Kidney capillary endothelial cell (primary cell): ENCODE measurements around the gene RPL26.

Experiments used
- DNase-seq: peaks from one replicate; pipeline ENCODE4 v3.0.0-alpha.2; 2018; ENCODE audit warnings: low spot score

Gene RPL26

DNA sequence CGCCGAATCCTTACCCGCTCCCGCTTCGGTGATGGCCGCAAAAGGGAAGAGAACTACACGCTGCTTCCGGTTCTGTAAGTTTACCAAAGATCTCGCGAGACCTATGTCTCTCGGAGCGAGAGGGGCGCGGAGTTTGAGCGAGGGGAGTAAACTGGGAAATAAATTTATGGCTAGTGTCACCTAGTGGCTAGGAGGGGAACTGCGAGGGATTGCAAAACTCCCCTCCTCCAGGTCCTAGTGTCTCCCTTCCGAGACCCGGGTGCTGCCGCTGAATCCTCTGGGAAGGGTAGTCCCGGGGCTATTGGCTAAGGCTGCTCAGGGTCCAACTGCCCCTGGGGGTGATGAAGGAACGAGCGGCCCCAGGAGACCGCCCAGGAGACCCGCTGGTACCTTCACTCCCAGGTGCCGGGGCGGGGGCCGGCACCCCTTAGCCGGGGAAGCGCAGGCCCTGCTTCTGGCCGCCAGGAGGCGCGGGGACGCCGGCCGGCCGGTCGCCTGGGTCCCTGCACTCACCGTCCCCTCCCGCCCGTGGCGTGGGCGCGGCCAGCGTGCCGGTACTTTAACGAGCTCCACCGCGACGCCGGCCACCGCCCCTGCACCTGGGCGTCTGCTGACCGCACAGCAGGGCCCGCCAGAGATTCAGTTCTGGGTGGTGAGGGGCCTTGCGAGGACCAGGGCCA lies at the start of gene RPL26:
Gene RPL26, minus strand, starts transcription at position 51 of the 680 bp plus-strand sequence. CDS start 883 bp downstream, outside the sequence.
- DNase-seq = peak; percentile 98

DNA sequence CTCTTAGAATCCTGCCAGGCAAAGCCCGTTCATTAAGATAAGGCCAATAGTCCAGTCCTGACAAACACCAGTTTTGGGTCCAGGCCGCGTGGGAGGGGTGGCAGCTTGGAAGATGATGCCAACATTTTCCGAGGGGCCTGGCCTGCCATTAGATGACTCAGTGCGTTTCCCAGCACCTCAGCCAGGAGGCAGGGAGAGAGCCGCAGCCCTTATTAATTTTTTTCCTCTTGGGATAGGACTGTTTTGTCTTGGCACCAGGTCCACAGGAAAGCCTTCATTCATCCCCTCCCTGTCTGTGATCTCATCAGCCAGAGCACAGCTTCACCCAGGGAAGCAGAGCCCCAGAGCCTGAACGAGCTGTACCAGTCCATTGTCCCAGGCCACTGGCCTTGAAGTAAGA lies 48.0 kb upstream of the RPL26 start:
- no peak for DNase-seq

GRCh38 chr17:8426802-8427201 lies 43.8 kb upstream of the RPL26 start:
- DNase-seq = no peak

DNA sequence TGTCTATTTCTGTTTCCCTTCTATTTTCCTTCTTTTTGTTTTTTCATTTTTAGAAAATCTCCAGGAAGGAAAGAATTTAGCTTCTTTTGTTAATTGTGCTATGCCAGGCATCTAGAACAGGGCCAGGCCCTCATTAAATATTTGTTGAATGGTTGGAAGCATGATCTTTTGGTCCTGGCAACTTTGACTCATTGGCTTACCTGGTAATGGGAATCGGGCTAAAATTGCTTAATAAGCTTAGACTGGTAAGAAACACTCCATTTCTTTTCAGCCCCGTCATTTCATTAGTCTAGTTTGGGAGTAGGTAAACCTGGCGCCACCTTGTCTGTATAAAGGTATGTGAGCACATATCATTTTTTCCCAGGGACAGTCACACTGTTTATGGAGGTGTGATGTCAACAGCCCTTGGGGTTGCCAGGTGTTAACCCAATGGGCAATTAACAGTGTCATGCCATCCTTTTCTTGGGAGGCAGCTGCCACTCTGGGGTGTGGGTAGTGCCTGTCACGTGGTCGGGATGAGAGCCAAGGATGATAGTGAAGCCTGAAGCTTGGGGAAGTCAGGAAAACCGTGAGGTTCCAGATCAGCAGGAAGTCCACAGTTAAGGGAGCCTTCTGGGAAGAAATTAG lies 43.2 kb upstream of the RPL26 start:
- DNase-seq = no peak

GRCh38 chr17:8421571-8421970 lies 38.6 kb upstream of the RPL26 start:
- DNase-seq = no peak

DNA sequence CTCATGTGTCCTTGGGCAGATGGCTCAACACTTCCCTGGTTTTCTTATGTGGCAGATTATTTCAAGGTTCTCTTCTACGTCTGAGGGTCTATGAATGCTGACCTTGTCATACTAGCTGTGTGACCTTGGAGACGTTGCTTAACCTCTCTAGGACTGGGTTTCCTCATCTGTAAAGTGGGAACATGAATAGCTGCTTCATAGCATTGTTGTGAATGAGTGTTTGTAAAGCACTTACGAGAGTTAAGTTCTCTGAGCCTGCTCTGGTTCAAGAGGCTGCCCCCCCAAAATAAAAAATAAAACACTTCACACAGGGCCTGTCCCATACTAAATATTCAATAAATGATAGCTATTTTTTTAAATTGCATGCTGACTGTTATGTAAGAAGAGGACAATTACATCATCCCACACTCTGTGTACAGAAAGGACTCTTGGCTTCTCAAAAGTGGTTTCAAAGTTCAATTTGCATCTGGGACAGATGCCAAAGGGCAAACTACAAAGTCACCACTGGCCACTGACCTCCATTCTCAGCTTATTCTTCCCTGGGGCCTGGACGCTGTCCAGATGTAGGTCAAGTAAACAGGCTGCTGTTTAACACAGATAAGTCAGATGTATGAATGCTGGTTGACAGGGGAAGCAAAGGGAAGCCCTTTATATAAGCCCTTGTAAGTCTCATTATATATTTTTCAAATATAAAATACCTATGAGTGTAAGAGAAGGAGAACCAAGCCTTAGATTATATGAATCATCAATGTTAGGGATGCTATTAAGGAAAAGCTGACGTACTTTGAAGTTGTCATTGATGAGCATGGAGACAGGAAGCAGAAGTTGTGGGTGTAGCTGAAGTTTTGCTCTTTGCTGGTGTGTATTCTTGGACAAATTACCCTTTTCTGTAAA lies 37.3 kb upstream of the RPL26 start:
- DNase-seq = peak; percentile 36

GRCh38 chr17:8419305-8419704 lies 36.3 kb upstream of the RPL26 start:
- DNase-seq = no peak

DNA sequence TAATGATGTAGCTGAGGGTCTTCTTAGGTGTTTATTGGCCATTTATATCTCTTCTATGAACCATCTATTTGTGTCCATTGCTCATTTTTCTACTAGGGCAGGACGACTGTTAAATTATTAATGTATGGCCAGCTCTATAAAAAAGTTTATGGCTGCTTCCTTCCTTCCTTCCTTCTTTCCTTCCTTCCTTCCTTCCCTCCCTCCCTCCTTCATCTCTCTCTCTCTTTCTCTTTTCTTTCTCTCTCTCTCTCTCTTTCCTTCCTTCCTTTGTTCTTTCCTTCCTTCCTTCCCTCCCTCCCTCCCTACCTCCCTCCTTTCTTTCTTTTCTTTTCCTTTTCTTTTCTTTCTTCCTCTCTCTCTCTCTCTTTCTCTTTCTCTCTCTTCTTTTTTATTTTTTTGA lies 35.5 kb upstream of the RPL26 start:
- no peak for DNase-seq

DNA sequence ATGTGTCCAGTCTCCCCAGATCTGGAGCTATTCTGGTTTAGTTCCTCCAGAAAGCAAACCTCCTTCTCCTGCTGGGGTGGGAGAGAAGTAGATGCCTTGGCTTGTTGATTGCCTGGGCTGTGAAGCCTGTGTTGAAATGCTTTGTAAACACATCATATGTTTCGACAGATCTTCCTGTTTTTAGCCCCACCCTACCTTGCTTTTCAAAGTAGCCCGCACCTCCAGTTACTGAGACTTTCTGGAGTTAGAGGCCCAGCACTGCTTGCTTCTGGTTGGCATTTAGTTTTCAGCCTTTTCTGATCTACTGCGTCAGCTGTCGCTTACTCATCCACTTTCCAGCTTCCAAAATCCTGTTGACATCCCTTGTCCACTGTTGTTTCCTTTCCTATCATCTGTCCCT lies 34.8 kb upstream of the RPL26 start:
- DNase-seq = no peak

GRCh38 chr17:8413938-8414337 lies 30.9 kb upstream of the RPL26 start:
- DNase-seq = no peak

DNA sequence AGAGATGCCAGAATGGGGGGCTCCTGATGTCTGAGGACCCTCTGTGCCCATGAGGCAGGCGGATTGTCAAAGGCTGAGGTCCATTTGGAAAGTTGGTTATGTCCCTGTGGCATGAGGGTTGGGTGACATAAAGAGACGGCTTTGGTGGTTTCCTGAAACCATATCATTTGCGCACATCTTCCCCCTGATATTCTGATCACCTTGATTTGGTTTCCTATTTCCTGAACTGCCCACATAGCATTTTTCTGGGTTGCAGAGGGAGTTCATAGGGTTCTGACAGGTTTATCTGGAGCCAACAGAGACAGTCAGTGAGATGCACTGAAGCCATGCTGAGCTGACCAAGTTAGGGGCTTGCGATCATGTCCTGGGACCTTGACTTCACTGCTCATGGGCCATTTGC lies 30.3 kb upstream of the RPL26 start:
- no peak for DNase-seq

DNA sequence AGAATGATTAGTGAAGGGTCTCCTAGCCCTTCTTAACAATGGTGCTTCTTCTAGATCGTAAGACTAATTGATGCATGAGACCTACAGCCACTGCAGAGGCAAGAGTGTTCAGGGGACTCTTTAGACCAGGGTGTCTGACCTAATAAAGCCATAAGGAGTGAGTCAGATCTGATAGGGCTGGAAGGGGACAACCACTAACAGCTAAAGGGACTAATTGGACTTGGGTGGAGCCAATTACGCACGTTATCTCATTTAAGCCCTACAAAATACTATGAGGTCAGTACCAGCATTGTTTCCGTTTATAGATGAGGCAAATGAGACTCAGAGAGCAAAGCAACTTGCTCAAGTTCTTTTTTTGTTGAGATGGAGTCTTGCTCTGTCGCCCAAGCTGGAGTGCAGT lies 29.1 kb upstream of the RPL26 start:
- DNase-seq = no peak

DNA sequence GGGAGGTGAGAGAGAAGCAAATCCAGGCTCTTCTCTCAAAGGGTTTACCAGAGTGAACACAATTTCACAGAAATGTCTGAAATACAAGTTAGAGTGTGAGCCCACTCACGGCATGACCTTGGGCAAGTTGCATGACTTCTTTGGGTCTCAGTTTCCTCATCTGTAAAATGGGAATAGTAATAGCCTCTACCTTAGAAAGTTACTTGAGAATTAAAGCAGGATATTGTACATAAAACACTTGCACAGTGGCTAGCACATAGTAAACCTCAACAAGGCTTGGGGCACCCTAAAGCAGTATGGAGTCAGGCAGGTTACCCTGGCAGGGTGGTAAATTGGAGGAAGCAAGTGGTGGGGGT lies 27.9 kb upstream of the RPL26 start:
- DNase-seq = no peak

DNA sequence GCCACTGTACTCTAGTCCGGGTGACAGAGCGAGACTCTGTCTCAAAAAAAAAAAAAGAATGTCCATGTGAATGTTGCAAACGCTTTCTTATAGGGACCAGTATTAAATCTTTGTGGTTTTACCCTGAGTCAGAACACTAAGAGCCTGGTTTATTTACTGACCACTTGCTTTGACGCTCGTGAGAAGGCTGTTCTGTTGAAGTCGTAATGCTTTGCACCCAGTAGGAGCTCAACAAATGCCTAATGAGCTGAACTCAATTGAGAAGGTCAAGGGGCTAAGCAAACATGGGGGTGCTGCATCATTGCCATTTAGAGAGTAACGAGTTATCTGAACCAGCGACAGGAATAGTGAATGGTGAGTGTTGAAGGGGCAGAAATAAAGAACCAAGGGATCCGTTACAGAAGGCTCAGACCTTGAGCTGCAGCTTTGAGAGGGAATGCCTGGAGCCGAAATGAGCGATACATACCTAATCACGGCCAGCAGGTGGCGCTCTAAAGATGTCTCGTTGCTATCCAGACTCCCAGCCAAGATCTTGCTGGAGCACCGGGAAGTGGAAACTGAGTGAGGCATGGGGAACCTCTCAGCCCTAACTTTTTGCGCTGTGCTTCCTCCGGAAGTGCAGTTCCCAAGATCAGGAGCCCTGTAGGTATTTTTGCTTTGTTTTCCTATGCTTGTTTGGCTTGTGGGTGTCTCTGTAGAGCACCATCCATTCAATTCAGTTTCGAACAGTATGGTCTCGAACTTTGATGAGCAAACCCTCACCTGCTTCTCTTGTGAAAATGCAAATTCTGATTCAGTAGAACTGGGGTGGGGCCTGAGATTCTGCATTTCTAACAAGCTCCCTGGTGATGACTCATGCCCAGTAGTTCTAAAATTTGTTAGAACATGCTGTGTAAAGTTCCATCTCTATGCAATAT lies 27.2 kb upstream of the RPL26 start:
- DNase-seq = peak; percentile 76

GRCh38 chr17:8408371-8408770 lies 25.4 kb upstream of the RPL26 start:
- DNase-seq = no peak

- no peak for DNase-seq
Measured at GRCh38 chr17:8406174-8406573, 23.2 kb upstream of the RPL26 start.

- DNase-seq = no peak
Measured at GRCh38 chr17:8405499-8406016, 22.6 kb upstream of the RPL26 start.

DNA sequence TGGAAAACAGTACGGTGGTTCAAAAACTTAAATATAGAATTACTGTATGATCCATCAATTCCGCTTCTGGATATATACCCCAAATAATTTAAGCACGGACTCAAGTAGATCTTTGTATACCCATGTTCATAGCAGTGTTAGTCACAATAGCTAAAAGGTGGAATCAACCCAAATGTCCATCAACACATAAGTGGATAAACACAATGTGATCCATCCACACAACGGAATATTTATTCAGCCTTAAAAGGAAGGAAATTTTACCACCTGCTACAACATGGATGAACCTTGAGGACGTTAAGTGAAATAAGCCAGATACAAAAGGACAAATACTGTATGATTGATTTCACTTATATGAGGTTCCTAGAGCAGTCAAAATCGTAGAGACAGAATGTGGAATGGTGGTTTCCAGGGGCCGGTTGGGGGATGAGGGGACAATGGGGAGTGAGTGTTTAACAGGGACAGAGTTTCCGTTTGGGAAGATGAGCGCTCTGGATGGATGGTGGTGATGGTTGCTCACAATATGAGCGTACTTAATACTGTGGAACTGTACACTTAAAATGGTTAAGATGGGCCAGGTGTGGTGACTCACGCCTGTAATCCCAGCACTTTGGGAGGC lies 20.0 kb upstream of the RPL26 start:
- no peak for DNase-seq

- no peak for DNase-seq
Measured at GRCh38 chr17:8401107-8401506, 18.1 kb upstream of the RPL26 start.

DNA sequence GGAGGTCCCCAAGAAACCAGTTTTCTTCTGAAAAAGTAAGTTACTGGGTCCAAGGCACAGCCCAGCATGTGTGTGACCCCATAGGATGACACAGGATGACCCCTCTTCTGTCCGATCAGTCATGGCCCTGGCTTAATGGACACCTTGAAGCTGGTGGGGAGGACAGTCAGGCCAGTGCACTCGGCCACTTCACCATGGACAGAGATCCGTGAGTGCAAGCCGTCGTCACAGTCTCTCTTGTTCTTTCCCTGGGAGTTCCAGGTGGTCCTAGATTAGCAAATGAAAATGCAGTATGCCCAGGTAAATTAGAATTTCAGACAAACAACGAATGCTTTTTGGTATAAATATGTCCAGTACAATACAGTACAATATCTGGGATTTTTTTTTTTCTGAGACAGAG lies 16.0 kb upstream of the RPL26 start:
- DNase-seq = no peak

- no peak for DNase-seq
Measured at GRCh38 chr17:8397636-8398035, 14.6 kb upstream of the RPL26 start, which contains the start of gene RNF222. Gene RNF222 (minus strand): TSS chr17:8397827. CDS start chr17:8393461, 4,366 bp downstream.
